NOMO-1 (cell line): Measurements from ENCODE around the gene NDUFS6.
"Not testable (repeated sequence)": the region's sequence is repeated elsewhere in the genome, so short reads cannot be mapped to it uniquely, and the experiment has no call there.

Experiments
- DNase-seq, 2 experiments: peaks; one replicate each; lab custom pipeline; 2025; ENCODE audit not compliant: unreplicated experiment in 2 of 2; lab: John Stamatoyannopoulos, UW

The NDUFS6 gene

DNA sequence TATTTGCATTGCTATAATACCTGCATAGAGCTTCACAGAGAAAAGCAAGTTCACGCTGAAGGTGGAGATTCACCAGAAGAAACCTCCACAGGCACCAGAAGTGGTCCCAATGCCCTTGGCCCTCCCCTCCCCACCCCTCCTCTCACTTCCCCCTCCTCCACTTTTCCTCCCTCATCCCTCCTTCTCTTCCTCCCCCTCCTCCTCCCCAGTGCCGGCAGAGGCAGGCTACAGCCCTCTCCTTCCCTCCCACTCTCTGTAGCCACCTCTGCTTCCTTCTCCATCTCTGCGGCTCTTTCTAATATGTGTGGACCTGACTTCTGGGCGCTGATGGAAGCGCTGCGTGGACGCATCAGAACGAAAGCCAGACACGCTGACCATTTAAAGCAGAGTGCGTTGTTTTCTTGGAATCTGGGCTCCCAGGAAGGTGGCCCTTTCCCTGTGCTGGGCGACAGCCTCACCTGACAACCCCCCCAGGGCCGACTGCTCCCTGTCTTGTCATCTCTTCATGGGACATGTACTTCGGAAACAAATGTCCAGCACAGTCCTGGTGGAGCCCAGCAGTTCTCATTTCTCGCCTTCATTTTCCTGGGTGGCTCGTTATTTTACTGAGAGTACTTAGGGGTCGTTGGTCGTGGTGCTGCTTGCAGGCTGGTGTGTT lies 29.5 kb downstream of the NDUFS6 start:
- no peak for DNase-seq

DNA sequence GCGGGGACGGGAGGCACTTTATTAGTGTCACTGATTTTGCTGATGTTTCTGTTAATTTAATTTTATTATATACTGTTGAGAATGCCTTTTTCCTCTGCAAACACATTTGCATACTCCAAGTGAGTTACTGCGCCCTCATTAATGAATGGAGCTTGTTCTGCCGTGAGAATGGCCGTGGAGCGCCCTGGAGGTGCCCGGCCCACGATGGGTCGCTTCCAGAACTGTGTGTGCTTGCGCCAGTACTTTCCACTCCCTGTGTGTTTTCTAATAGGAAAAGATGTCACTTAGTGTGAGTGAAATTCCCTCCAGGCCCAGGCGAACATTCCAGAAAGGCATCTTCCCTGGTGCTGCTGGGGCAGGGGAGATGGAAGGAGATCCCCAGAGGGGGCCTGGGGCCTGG lies 30.1 kb downstream of the NDUFS6 start:
- no peak for DNase-seq

DNA sequence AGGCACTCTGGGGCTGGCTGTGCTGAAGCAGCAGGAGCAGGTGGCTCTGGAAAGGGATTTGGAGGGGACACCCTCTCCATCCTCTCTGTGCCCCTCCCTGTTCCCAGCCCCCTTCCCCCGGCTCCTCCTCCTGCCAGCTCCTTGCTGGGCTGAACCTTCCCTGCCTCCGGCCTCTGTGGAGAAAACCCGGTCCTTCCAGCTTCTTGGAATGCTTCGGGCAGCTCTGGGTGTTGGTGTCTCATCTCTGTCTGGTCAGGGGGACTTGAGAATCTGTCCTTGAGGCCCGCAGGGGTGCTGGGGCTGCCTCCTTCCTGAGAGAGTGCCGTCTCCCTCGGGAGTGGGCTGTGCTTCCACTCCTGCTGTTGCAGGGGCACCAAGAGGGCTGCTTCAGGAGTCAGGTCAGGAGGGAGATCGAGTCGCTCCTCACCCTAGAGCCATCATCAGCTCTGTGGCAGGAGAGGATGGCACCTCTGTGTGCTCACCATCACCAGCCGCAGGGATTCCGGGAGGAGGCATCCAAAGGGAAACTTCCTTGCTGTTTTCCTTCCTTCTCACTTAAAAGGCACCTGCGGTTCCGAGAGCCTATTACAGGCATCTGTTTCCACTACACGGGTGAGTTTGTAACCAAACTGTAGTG lies 30.6 kb downstream of the NDUFS6 start:
- DNase-seq = no peak

DNA sequence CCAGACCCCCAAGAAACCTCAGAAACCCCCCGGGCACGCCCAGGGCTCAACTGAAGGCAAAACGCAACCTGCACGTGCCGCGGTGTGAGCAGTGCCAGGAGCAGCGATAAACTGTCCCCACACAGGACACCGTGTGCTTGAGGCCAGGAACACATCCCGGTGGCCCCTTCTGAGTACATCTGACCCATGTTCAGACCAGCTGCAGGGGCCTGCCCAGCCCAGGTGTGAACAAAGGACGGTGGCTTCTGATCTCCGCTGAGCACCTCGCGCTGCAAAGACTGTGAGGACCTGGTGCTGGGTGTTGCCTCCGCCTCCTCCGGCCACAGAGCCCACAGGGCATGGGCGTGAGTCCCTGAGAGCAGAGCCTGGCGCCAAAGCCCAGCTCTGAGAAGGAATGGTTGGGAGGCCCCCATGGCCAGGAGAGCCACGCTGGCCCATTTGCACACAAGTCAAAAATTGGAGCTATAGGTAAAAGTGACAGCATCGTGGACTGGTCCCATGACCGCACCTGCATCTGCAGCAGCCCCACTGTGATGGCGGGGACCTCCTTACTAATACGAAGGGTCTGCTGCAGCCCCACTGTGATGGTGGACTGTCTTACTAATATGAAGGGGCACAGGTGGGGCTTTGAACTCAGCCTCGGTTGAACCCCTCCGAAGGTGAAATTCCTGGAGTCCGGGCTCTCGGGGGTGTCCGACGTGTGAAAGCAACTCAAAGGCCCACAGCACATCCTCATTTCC lies 31.5 kb downstream of the NDUFS6 start:
- no peak for DNase-seq

DNA sequence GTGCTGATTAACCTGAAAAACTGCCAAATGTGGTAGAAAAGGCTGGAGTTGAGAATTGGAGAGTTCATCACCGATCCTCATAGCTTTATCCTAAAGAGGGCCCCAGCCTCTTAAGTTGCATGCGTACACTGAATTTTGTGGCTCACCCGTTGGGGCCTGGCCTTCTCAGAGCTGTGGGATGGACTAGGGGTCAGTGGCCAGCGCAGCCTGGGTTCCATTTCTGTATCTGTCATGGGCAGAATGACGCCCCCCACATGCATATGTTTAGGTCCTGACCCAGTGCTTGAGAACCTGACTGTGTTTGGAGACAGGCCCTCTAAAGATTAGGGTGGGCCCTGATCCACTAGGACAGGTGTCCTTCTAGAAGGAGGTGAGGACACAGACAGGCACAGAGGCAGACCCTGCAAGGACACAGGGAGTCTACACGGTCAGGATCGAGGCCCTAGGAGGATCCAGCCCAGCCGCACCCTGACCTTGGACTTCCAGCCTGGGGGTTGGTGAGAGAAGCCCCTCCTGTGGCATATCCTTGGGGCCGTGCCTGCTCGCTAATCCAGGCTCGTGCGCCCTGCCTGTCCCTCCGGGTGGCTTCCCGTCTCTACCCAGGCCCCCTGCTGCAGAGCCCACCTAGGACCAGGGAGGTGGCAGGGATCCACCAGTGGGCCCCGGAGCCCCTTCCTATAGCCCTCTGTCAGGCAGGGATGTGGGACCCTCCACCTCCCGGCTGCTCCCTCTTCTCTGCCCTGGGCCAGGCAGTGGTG lies 32.2 kb downstream of the NDUFS6 start:
- DNase-seq = no peak

DNA sequence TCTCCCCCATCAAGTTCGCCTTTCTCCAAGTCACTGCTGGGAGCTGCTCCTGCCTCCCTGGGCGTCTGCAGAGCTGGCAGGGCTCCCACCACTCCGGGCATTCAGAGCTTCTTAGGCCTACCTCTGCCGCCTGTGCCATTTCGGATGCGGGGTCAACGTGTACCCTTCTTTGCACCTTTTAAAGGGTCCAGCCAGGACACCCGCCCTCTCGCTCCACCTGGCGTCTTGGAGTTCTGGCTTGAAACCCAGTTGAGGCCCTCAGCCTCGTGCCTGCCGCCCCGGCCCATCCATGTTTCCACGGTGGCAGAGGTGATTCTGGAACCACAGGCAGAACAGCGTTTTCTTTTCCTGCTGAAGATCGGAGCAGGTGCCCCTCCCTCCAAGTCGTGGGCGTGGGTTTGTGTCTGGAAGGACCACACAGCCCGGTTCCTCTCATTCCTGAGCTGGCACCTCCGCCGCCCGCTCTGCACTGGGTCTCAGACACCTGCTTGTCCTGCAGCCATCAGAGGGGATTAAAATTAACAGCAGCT lies 32.9 kb downstream of the NDUFS6 start:
- no peak for DNase-seq

DNA sequence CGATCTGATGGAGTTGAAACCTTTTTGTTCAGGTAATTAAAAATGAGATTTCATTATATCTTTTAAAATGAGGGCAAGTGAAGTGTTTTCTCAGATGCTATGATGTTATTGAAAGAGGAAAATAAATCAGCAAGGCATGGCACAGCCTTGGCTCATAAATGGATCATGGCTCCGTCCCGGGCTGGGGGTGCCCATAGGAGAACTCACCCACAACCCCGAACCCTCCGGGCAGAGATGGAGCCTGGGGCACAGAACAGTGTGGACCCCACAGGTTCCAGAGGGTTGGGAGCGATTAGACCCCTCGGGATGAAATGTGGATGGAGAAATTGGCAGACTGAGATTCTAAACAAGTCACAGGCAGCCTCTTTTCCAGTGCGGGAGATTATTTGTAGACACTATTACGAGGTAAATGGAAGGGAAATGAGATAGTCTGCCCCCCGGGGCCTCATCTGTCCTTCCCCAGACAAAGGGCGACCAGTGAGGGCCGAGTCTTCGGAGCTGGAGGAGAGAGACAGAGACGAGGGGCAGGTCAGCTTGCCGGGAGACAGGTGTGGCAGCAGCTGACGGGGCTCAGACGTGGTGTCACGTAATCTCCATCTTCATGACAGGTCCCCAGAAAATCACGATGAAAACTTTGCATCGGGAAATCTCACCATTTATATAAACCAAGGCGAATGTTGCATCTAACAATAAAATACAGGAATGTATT lies 33.7 kb downstream of the NDUFS6 start:
- no peak for DNase-seq

DNA sequence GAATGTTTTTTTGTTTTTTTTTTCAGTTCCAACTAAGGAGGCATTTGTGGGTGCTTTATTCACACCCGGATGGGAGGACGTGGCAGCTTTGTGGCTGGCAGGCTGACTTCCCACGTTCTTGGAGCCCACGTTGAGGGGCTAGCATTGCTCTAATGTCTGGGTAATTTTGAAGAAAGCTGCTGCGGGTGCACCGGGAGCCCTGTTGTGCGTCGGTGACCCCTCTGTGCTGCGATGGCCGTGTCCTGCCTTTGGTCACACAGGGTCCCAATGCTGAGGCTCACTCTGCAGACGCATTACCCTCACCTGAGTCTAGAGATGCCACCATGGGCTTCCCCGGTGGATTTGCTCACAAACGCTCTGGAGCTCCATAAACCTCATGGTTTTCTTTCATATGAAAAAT lies 34.2 kb downstream of the NDUFS6 start:
- no peak for DNase-seq

DNA sequence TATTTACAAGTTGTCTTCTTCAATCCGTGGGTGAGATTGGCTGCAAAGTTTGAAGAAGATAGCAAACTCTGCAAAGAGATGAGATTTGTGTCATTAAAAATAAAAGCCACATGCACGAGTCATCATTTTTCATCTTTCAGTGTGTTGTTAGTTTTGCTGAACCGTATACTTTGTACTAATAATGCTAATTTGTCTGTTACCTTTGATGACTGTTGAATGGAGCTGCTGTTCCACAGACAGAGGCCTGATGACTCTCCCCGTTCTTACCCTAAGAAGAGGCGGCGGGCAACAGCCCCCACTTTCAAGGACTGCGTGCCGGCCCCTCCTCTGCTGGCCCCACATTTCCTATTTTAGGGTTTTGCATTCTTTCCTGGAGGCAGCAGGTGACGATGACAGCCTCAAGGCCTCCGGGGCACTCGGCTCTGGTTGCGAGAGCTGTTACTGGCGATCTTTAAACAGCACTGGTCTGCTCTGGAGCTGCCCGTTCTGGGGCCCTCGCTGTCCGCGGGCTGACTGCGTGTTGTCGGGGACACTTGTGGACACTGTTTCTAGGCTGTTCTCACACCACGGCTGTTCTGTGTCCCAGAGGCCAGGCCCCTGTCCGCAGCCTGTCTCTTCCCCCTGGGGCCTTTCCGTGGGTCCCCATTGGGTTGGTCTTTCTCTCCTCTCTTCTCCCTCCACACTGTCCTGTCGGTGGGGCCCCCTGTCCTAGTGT lies 35.1 kb downstream of the NDUFS6 start:
- DNase-seq = no peak

DNA sequence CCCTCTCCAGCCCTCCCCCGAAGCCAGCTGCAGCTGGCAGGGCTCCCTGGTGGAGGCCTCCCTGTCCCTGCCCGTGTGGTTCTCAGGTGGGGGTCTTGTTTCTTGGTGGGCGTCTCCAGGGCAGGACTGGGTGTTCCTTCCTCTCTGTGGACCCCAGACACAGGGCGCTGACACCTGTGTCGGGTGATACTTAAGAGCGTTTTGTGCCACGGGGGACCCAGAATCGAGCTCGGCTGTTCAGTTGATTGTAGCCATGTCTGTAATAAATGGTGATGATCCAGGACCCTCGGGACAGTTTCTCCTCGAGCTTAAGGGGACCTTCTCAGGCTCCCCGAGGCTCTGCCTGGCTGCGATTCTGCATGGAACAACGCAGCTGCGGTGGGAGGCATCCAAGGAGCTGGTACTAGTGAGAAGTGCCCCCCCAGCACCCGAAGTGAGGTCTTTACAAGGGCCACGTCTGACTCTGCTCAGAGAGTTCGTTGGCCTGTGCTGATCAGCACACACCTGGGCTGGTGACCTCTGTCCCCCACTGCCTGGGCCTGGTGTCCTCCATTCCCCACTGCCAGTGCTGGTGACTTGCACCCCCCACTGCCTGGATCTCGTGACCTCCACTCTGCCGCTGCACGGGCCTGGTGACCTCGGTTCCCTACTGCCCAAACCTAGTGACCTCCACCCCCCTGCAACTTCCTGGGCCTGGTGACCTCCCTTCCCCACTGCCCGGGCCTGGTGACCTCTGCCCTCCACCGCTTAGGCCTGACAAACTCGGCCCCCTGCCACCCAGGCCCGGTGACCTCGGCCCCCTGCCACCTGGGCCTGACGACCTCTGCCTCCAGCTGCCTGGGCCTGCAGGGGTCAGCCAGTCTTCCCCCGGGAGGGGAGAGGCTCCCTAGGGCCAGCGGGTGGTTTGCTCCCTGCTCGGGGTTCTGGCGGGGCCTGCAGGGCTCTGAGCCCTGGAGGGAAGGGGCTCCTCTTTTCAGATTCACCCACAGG lies 36.0 kb downstream of the NDUFS6 start:
- no peak for DNase-seq

DNA sequence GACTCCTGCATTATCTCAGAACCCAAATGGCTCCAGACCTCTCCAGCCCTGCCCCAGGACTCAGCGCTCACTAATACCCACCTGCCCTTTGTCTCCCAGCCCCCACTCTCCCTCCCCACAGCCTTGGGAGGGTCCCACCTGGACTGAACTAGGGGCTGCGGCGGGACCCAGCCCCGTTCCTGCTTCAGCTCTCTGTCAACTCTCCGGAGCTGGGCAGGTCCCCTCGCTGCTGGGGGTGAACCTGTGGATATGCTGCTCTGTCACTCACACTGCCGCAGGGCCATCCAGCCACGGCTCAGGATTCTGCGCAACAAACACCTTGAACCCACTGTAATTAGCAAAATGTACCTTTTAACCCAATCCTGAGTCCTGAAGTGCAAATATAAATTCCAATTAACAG lies 36.8 kb downstream of the NDUFS6 start:
- DNase-seq = no peak

DNA sequence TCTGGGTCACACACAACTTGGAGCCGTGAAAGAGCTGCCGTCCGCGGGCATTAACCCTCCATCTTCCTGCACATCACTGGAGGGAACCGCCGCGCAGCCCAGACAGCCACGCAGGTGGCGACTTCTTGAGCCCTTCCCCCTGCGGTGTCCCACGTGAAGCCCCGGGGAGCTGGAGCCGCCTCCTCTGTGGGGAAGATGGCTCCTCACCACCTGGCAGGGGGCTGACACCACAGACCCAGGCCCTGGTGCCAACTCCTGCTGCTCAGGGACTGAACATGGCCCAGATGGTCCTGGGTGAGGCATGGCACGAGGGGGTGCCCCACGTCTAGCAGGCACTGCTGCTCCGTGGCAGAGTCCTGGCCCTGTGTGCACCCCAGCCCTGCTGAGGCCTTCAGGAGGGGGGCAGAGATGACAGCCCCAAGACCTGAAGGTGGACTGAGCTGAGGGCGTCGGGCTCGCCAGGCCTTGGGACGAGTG lies 38.9 kb downstream of the NDUFS6 start:
- DNase-seq = no peak

DNA sequence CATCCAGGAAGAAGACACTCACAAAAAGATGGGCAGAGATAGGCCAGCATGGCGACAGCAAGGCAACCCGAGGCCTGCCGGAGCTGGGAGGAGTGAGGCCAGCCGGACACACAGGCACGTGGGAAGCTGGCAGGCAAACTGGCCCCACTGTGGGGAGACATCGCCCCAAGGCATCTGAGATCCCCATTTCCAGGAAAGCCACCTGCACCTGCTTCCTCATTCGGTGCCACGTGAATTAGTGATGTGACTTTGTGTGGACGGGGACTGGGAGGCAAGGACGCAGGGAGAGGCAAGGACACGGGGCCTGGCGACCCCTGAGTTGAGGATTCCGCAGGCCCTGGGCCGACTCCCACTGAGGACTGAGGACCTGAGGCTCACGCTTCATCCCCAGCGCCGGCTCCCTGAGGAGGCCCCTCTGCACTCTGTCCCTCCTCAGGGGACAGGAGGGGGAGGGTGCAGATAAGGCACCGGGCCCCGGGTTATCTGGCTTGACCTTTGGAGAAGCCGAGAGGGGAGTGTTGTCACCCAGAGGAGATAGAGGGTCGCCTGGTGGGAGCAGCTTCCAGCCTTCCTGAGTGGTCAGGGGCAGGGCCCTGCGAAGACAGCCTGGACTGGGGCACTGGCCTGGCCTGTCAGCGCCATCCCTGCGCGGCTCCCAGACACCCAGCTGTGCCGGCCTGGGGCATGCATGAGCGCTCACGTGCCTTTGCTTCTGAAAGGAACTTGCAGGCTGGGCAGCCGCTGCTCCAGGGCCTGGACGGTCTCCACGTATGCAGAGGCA lies 39.7 kb downstream of the NDUFS6 start:
- DNase-seq = no peak

DNA sequence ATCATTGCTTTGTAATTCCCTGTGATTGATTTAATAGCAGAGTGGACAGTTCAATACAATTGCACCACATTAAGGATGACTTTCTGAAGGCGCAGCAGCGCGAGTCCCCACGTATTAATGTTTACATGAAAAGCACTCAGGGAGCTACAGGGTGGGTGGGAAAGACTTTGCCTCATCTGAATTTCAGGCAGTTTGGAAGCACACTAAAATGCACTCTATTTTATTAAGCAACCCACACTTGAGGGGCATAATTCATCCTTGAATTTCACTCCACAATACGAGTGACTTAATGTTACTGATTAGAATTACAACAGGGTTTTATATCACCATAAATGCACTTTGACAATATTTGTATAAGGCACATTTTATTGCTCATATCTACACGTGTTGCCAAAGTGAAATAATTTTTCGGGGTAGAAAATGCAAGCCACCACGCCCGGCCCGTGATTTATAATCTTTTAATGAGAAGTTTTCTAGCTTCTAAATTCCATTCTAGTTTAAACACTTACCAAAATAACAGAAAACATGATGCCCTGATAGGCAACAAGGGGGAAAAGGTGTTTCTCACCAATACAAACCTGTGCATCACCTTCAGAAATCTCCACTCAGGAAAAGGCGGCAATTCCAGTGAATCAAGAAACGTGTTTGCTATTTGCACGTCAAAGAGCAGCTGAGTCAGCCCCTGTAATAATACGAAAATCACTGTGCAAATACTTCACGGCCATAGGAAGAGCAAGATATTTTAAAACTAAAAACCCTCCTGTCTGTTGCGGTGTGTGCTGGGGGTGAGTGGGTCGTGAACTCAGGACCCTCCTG lies 41.0 kb downstream of the NDUFS6 start:
- no peak for DNase-seq

DNA sequence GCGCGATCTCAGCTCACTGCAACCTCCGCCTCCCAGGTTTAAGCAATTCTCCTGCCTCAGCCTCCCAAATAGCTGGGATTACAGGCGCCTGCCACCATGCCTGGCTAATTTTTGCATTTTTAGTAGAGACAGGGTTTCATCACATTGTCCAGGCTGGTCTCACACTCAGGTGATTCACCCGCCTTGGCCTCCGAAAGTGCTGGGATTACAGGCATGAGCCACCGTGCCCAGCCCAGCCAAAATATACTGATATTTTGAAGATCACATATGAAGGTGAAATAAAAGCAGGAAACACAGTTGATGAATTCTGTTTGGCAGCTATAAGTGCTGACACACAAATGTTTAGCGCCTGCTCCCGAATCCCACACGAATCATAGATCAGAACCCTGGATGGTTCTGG lies 42.6 kb downstream of the NDUFS6 start:
- DNase-seq = not testable (repeated sequence)

DNA sequence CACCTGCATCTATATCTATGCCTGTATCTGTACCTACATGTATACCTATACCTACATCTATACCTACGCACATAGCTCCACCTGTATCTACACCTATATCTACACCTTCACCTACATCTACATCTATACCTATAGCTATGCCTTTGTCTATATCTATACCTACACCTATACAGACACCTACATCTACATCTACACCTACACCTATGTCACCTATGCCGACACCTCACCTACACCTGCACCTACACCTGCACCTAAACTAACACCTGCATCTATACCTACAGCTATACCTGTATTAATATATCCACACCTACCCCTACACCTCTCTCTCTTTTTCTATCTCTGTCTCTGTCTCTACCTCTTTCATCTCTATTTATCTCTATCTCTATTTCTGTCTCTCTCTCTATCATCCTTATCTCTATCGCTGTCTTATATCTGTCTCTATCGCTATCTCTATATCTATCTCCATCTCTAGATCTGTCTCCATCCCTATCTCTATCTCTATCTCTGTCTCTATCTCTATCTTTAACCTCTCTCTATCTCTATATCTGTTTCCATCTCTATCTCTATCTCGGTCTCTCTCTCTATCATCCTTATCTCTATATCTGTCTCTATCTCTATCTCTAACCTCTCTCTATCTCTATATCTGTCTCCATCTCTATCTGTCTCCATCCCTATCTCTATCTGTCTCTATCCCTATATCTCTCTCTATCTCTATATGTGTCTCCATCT lies 43.7 kb downstream of the NDUFS6 start:
- no peak for DNase-seq
